ENCODE measurements around the gene SCYGR6. TPM values are rescaled to one million over a fixed set of nuclear protein-coding genes. Genes with fewer than 3 reads are reported as not detected.
"Not testable (repeated sequence)": the region's sequence is repeated elsewhere in the genome, so short reads cannot be mapped to it uniquely, and the experiment has no call there.

The SCYGR6 gene
- total RNA-seq, 4 donors from 2014 or later: not detected

- DNase-seq: no peak
- in situ Hi-C loops (cut with MboI; ENCODE audit: low pct_ligation_motif_present in 1 of 4, low pct_unique_long_range_greater_than_20kb in 1 of 4, low sequenced_read_pairs in 3 of 4): loop anchor here (5.0 to 25.0 kb wide), 9 partner anchors 95 to 622 kb away; partner anchors contain the start of gene SCYGR5 (in 3 of the 4)
- no peak overlapping the region for H3K27ac ChIP-seq
Observed at GRCh38 chr2:227759411-227760118, 35.0 kb upstream of the SCYGR6 start.

DNA sequence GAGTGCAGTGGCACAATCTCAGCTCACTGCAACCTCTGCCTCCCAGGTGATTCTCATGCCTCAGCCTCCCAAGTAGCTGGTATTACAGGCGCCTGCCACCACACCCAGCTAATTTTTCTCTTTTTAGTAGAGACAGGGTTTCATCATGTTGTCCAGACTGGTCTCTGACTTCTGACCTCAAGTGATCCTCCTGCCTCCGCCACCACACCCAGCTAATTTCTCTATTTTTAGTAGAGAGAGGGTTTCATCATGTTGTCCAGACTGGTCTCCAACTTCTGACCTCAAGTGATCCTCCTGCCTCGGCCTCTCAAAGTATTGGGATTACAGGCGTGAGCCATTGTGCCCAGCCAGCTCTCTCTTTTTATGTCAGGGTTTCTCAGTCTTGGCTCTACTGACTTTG lies 31.7 kb upstream of the SCYGR6 start:
- H3K27me3 ChIP-seq; DNase-seq; H3K36me3 ChIP-seq; intact Hi-C loops (cut with DNase I; ENCODE audit: low total_unique reads); H3K4me3 ChIP-seq; H3K27ac ChIP-seq; H3K9me3 ChIP-seq: not testable (repeated sequence)
- in situ Hi-C loops (cut with MboI; ENCODE audit: low pct_ligation_motif_present in 1 of 4, low pct_unique_long_range_greater_than_20kb in 1 of 4, low sequenced_read_pairs in 3 of 4): loop anchor here (10.0 to 25.0 kb wide), 5 partner anchors 91 to 619 kb away; partner anchors contain the start of gene SCYGR5 (in 2 of the 4)
- peaks cover under 1 to 12% (median 5%) of the 10 kb centered on the region in 4 donors for H3K4me1 ChIP-seq
- 62 to 72% methylated on average over 4 of the region's 4 CpGs for WGBS, 2 donors (ENCODE audit: low coverage in 1 of 2)

More at GRCh38 chr2:227759411-227760118, 35.0 kb upstream of the SCYGR6 start:
- TF ChIP-seq POLR2A (IDR thresholded peaks at IDR 0.05) (no peak), POLR2AphosphoS5 (IDR thresholded peaks at IDR 0.05) (no peak), EP300 (IDR thresholded peaks at IDR 0.05; ENCODE audit: low read depth) (no peak)
- TF ChIP-seq, protein P1, sequence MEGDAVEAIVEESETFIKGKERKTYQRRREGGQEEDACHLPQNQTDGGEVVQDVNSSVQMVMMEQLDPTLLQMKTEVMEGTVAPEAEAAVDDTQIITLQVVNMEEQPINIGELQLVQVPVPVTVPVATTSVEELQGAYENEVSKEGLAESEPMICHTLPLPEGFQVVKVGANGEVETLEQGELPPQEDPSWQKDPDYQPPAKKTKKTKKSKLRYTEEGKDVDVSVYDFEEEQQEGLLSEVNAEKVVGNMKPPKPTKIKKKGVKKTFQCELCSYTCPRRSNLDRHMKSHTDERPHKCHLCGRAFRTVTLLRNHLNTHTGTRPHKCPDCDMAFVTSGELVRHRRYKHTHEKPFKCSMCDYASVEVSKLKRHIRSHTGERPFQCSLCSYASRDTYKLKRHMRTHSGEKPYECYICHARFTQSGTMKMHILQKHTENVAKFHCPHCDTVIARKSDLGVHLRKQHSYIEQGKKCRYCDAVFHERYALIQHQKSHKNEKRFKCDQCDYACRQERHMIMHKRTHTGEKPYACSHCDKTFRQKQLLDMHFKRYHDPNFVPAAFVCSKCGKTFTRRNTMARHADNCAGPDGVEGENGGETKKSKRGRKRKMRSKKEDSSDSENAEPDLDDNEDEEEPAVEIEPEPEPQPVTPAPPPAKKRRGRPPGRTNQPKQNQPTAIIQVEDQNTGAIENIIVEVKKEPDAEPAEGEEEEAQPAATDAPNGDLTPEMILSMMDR (IDR thresholded peaks at IDR 0.05): no peak
- Histone ChIP-seq H3K4me3 (no peak overlapping the region), H3K36me3 (no peaks in the 10 kb centered on the region), H3K4me1 (peaks cover 8 to 23% (median 16%) of the 10 kb centered on the region in 4 donors), H3K9me3 (no peaks in the 10 kb centered on the region), H3K27me3 (no peaks in the 10 kb centered on the region)
- WGBS, 2 donors (ENCODE audit: low coverage in 1 of 2): 74 to 78% methylated on average over 11 to 13 of the region's 13 CpGs
- intact Hi-C loops (cut with DNase I; ENCODE audit: low total_unique reads): loop anchor here (10.0 kb wide), 2 partner anchors 275 to 355 kb away; no protein-coding TSS in a partner anchor

GRCh38 chr2:227748079-227748478 lies 23.5 kb upstream of the SCYGR6 start:
- H3K9me3 ChIP-seq: no peaks in the 10 kb centered on the region
- intact Hi-C loops (cut with DNase I; ENCODE audit: low total_unique reads) (no loop called here), in situ Hi-C loops (cut with MboI; ENCODE audit: low pct_ligation_motif_present in 1 of 4, low pct_unique_long_range_greater_than_20kb in 1 of 4, low sequenced_read_pairs in 3 of 4) (no loop called here)
- no peaks in the 10 kb centered on the region for H3K4me1 ChIP-seq
- no peaks in the 10 kb centered on the region for H3K36me3 ChIP-seq
- no peaks in the 10 kb centered on the region for H3K27me3 ChIP-seq
- DNase-seq: no peak
- TF ChIP-seq POLR2AphosphoS5 (IDR thresholded peaks at IDR 0.05) (no peak), EP300 (IDR thresholded peaks at IDR 0.05; ENCODE audit: low read depth) (no peak)
- no peak overlapping the region for H3K27ac ChIP-seq
- WGBS, 2 donors (ENCODE audit: low coverage in 1 of 2): 76 to 85% methylated on average over 3 to 6 of the region's 6 CpGs
- H3K4me3 ChIP-seq: no peak overlapping the region

DNA sequence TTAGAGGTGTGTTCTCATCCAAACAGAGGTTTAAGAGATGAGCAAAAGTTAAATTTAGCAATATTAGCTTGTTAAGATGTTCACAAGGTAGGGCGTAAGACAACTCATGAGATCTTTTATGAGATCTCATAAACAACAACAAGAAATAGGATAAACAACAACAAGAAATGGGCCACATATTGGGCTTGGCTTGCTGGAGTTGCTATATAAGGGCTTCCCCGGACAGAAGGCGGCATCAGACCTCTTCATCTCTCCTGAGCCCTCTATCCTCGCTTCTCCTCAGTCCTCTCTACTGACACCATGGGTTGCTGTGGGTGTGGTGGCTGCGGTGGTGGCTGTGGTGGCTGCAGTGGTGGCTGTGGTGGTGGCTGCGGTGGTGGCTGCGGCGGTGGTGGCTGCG lies 21.0 kb upstream of the SCYGR6 start, which contains the start of gene SCYGR8:
TSS of gene SCYGR8 (plus strand) at position 301 of the 400 bp plus-strand sequence. CDS start at position 301, 0 bp downstream.
- Histone ChIP-seq H3K36me3 (no peaks in the 10 kb centered on the region), H3K9me3 (no peaks in the 10 kb centered on the region), H3K4me3 (no peak within 1 kb of the TSS), H3K27ac (no peak within 1 kb of the TSS), H3K4me1 (no peaks in the 10 kb centered on the region), H3K27me3 (no peaks in the 10 kb centered on the region)
- in situ Hi-C loops (cut with MboI; ENCODE audit: low pct_ligation_motif_present in 1 of 4, low pct_unique_long_range_greater_than_20kb in 1 of 4, low sequenced_read_pairs in 3 of 4): no loop called here
- TF ChIP-seq POLR2A (IDR thresholded peaks at IDR 0.05) (no peak), POLR2AphosphoS5 (IDR thresholded peaks at IDR 0.05) (no peak), EP300 (IDR thresholded peaks at IDR 0.05; ENCODE audit: low read depth) (no peak)
- TF ChIP-seq, protein P1 (IDR thresholded peaks at IDR 0.05): no peak
- intact Hi-C loops (cut with DNase I; ENCODE audit: low total_unique reads): no loop called here
- DNase-seq: no peak
- 93 to 100% methylated on average over 1 to 7 of the region's 9 CpGs for WGBS, 2 donors (ENCODE audit: low coverage in 1 of 2)

DNA sequence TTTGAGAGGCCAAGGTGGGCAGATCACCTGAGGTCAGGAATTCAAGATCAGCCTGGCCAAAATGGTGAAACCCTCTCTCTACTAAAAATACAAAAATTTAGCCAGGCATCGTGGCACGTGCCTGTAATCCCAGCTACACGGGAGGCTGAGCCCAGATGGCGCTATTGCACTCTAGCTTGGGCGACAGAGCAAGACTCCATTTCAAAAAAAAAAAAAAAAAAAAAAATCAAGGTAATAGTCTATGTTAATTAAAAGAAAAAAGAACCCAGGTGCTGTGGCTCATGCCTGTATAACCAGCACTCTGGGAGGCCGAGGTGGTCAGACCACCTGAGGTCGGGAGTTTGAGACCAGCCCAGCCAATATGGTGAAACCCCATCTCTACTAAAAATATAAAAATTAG lies 16.1 kb upstream of the SCYGR6 start:
- H3K4me3 ChIP-seq; H3K27ac ChIP-seq; H3K27me3 ChIP-seq; H3K9me3 ChIP-seq; in situ Hi-C loops (cut with MboI; ENCODE audit: low pct_ligation_motif_present in 1 of 4, low pct_unique_long_range_greater_than_20kb in 1 of 4, low sequenced_read_pairs in 3 of 4); H3K4me1 ChIP-seq; intact Hi-C loops (cut with DNase I; ENCODE audit: low total_unique reads); DNase-seq; H3K36me3 ChIP-seq: not testable (repeated sequence)
- 77 to 80% methylated on average over 4 to 7 of the region's 7 CpGs for WGBS, 2 donors (ENCODE audit: low coverage in 1 of 2)
